WI38 (cell line): ENCODE measurements around the gene SORBS2.

Experiments used
- H3K4me3 ChIP-seq: 2 replicates; pipeline ENCODE4 v1.5.1; 2011; ENCODE audit warnings: low read depth, mild to moderate bottlenecking, control low read depth, low read length
- CTCF ChIP-seq: IDR thresholded peaks from 2 replicates; pipeline ENCODE4 v1.5.1; 2012; ENCODE audit warnings: low read depth, mild to moderate bottlenecking, control low read depth, low read length

Gene SORBS2

GRCh38 chr4:185570727-185571126 is 241.3 kb downstream of the SORBS2 start:
- no peak overlapping the region for H3K4me3 ChIP-seq
- no peak for TF ChIP-seq CTCF

- no peak for TF ChIP-seq CTCF
- no peak overlapping the region for H3K4me3 ChIP-seq
Measured at GRCh38 chr4:185567381-185568376, 244.3 kb downstream of the SORBS2 start.

- no peak for TF ChIP-seq CTCF
Measured at GRCh38 chr4:185566972-185567371, 245.0 kb downstream of the SORBS2 start.

GRCh38 chr4:185566425-185566824 is 245.6 kb downstream of the SORBS2 start:
- TF ChIP-seq CTCF = no peak
- no peak overlapping the region for H3K4me3 ChIP-seq

More at GRCh38 chr4:185566972-185567371, 245.0 kb downstream of the SORBS2 start:
- H3K4me3 ChIP-seq = no peak overlapping the region

GRCh38 chr4:185565696-185566095 is 246.3 kb downstream of the SORBS2 start:
- no peak for TF ChIP-seq CTCF
- no peak overlapping the region for H3K4me3 ChIP-seq

GRCh38 chr4:185564349-185564748 is 247.6 kb downstream of the SORBS2 start:
- no peak overlapping the region for H3K4me3 ChIP-seq
- no peak for TF ChIP-seq CTCF

- no peak overlapping the region for H3K4me3 ChIP-seq
- no peak for TF ChIP-seq CTCF
Measured at GRCh38 chr4:185562531-185562930, 249.5 kb downstream of the SORBS2 start.
